PC-9 (cell line): Measurements from ENCODE around the gene SCP2. TPM values are rescaled to one million over a fixed set of nuclear protein-coding genes. Genes with fewer than 3 reads are reported as not detected.

ENCODE experiments used
- BruUV-seq: library from RNA; stranded (reverse); fragments of 400-500 nt; replicated peaks from 2 replicates; lab custom pipeline; 2021; lab: Mats Ljungman, UMichigan
- CTCF ChIA-PET: fragments of 300-600 bp; sonication (Branson Sonifier 250); formaldehyde crosslinking; loops from one replicate; lab custom pipeline; 2022; ENCODE audit warnings: antibody characterized with exemption; lab: Charles Lee
- POLR2A ChIA-PET: fragments of 300-600 bp; sonication (Branson Sonifier 250); formaldehyde crosslinking; loops from one replicate; lab custom pipeline; 2022; ENCODE audit warnings: antibody characterized with exemption; ENCODE audit not compliant: unreplicated experiment; lab: Charles Lee
- DNase-seq, 2 experiments: peaks; one replicate each; pipeline versions ENCODE4 v3.0.0 to v3.0.0-alpha.2; 2015 to 2022; ENCODE audit warnings: mixed read lengths in 1 of 2
- H2AFZ ChIP-seq: fragments of 200-600 bp; sonication (generic); 2 replicates; pipeline ENCODE4 v1.8.1; 2017; ENCODE audit warnings: antibody characterized with exemption
- H3F3A ChIP-seq: fragments of 200-600 bp; sonication (generic); 2 replicates; pipeline ENCODE4 v1.8.1; 2017; ENCODE audit warnings: antibody characterized with exemption, mild to moderate bottlenecking, low read depth; ENCODE audit not compliant: insufficient read depth
- H3K27ac ChIP-seq: fragments of 200-600 bp; sonication (generic); 2 replicates; pipeline ENCODE4 v1.6.1; 2016; ENCODE audit warnings: mixed run types
- H3K27me3 ChIP-seq: fragments of 200-600 bp; sonication (generic); 2 replicates; pipeline ENCODE4 v1.6.1; 2016; ENCODE audit warnings: low read depth, mixed run types; ENCODE audit not compliant: insufficient read depth
- H3K36me3 ChIP-seq: fragments of 200-600 bp; sonication (generic); 2 replicates; pipeline ENCODE4 v1.6.1; 2016; ENCODE audit warnings: low read depth, mixed run types
- H3K4me1 ChIP-seq: fragments of 200-600 bp; sonication (generic); replicated peaks from 2 replicates; pipeline ENCODE4 v1.6.1; 2016; ENCODE audit warnings: mixed run types; ENCODE audit not compliant: insufficient read depth
- H3K4me2 ChIP-seq: fragments of 200-600 bp; sonication (generic); 2 replicates; pipeline ENCODE4 v1.6.1; 2017; ENCODE audit warnings: mixed run types
- H3K4me3 ChIP-seq: fragments of 200-600 bp; sonication (generic); 2 replicates; pipeline ENCODE4 v1.6.1; 2016; ENCODE audit warnings: mixed run types
- H3K79me2 ChIP-seq: fragments of 200-600 bp; sonication (generic); 2 replicates; pipeline ENCODE4 v1.6.1; 2017; ENCODE audit warnings: low read depth, mixed run types
- H3K9me2 ChIP-seq: fragments of 200-600 bp; sonication (generic); 2 replicates; pipeline ENCODE4 v1.8.1; 2017; ENCODE audit warnings: mild to moderate bottlenecking; ENCODE audit not compliant: insufficient read depth
- H3K9me3 ChIP-seq: fragments of 200-600 bp; sonication (generic); 2 replicates; pipeline ENCODE4 v1.8.1; 2016; ENCODE audit warnings: low read depth; ENCODE audit not compliant: insufficient read depth
- H4K20me1 ChIP-seq: fragments of 200-600 bp; sonication (generic); 2 replicates; pipeline ENCODE4 v1.8.1; 2017; ENCODE audit not compliant: insufficient read depth
- EZH2 ChIP-seq: fragments of 200-600 bp; sonication (generic); IDR thresholded peaks from 2 replicates; pipeline ENCODE4 v1.8.0; 2017; ENCODE audit warnings: antibody characterized with exemption, low read depth
- intact Hi-C: fragments of 100-400 bp; cut with micrococcal nuclease; formaldehyde crosslinking; loops from one replicate; pipeline ENCODE4 v1.10.0; 2022; ENCODE audit not compliant: unreplicated experiment
- total RNA-seq: library from RNA; stranded (reverse); gene quantifications from 2 replicates; pipeline ENCODE4 v1.2.3, GENCODE V29; 2021
- TF ChIP-seq, protein P1 (sequence below): fragments of 200-600 bp; sonication (generic); conservative IDR thresholded peaks from 2 replicates; pipeline ENCODE4 v1.6.1; 2017; ENCODE audit warnings: mixed run types, antibody characterized with exemption, mild to moderate bottlenecking, moderate library complexity

Gene SCP2
- total RNA-seq, 1 experiment from 2014 or later = 87.8 TPM

DNA sequence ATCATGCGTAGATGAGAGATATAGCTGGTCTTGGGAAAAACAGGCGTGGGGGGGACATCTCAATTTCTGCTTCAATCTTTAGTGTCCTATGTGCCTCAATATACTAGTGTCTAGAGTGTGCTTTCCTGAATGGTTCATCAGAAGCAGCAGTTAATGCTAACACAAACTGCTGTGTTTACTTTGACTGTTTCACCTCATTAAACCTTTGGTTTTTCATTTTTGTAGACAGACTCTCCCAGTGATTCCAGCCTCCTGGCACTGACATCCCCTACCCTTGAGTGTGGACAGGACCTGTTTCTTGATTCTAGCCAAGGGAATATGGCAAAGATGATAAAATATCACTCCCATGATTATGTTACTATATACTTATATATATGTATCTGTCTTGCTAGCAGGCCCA lies 46.9 kb upstream of the SCP2 start:
- H3K36me3 ChIP-seq = 0 out of 2 replicates have a peak, but pooled peaks cover 3% of the 10 kb centered on the region
- intact Hi-C loops = no loop called here
- no peak overlapping the region for H3K4me3 ChIP-seq
- no peak for DNase-seq
- no peak overlapping the region for H3K4me2 ChIP-seq
- no peaks in the 10 kb centered on the region for H3K4me1 ChIP-seq
- TF ChIP-seq, protein P1, sequence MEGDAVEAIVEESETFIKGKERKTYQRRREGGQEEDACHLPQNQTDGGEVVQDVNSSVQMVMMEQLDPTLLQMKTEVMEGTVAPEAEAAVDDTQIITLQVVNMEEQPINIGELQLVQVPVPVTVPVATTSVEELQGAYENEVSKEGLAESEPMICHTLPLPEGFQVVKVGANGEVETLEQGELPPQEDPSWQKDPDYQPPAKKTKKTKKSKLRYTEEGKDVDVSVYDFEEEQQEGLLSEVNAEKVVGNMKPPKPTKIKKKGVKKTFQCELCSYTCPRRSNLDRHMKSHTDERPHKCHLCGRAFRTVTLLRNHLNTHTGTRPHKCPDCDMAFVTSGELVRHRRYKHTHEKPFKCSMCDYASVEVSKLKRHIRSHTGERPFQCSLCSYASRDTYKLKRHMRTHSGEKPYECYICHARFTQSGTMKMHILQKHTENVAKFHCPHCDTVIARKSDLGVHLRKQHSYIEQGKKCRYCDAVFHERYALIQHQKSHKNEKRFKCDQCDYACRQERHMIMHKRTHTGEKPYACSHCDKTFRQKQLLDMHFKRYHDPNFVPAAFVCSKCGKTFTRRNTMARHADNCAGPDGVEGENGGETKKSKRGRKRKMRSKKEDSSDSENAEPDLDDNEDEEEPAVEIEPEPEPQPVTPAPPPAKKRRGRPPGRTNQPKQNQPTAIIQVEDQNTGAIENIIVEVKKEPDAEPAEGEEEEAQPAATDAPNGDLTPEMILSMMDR = no peak
- TF ChIP-seq EZH2 = no peak
- no peaks in the 10 kb centered on the region for H3F3A ChIP-seq
- ChIA-PET CTCF (no interaction called here), POLR2A (interaction anchor here (0.7 kb wide), 2 partner anchors 339 to 969 kb away, joined by 3 to 4 read pairs; no protein-coding TSS in a partner anchor)
- H3K27me3 ChIP-seq = no peaks in the 10 kb centered on the region
- no peaks in the 10 kb centered on the region for H3K79me2 ChIP-seq
- no TSS peak for BruUV-seq
- no peaks in the 10 kb centered on the region for H4K20me1 ChIP-seq
- no peak overlapping the region for H3K27ac ChIP-seq
- H2AFZ ChIP-seq = no peak overlapping the region
- no peaks in the 10 kb centered on the region for H3K9me2 ChIP-seq
- H3K9me3 ChIP-seq = no peaks in the 10 kb centered on the region

DNA sequence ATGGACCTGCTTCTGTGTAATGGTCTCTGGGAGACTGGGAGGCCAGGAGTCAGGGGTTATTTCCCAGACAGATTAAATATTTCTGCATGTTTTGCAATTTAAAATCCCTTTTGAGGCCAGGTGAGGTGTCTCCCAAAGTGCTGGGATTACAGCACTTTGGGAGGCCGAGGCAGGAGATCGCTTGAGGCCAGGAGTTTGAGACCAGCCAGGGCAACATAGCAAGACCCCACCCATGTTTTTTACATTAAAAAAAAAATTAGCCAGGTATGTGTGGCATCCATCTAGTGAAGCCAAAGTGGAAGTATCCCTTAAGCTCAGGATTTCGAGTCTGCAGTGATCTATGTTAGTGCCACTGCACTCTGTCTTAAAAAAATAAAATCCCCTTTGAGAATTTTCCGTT lies 39.6 kb upstream of the SCP2 start:
- Histone ChIP-seq H3K27ac (no peak overlapping the region), H3K9me3 (no peaks in the 10 kb centered on the region), H3K79me2 (no peaks in the 10 kb centered on the region), H3K4me2 (no peak overlapping the region), H3K9me2 (no peaks in the 10 kb centered on the region), H3K36me3 (peaks cover under 1% of the 10 kb centered on the region; the same call in 1 of the 2 replicates), H3K27me3 (no peaks in the 10 kb centered on the region), H3K4me3 (no peak overlapping the region), H2AFZ (no peak overlapping the region), H4K20me1 (no peaks in the 10 kb centered on the region), H3F3A (no peaks in the 10 kb centered on the region), H3K4me1 (no peaks in the 10 kb centered on the region)
- DNase-seq = no peak
- no peak for TF ChIP-seq EZH2
- TF ChIP-seq, protein P1 = no peak
- no TSS peak for BruUV-seq
- intact Hi-C loops = no loop called here
- ChIA-PET POLR2A (no interaction called here), CTCF (no interaction called here)

DNA sequence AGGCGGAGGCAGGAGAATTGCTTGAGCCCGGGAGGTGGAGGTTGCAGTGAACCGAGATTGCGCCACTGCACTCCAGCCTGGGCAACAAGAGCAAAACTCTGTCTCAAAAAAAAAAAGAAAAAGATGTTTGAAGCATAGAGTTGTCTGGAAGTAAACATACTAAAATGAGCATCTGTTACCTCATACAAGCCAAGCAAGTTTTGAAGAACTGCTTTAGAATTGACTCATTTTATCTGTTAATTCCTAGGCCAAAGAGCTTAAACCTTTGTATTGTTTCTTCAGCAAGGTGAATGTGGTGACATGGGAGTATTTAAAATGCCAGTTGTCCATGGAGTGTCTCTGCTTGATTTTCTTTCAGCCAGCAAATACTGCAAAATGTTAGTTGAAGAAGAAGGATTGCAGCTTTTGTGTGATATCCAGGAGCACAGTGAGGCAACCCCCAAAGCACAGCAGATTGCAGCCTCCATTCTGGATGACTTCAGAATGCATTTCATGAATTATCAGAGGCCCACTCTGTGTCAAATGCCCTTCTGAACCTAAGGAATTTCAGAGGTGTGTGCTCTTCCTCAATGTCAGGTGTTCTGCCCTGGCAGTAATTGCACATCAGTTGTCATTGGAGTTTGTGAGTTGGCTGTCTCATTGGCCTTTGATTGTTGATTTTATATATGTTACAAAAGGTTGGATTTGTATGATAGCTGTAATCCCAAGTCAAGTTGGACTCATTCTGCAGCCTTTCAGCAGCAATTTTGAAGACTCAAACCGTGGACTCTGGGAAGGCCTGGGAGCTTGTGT lies 34.5 kb upstream of the SCP2 start:
- no peaks in the 10 kb centered on the region for H3F3A ChIP-seq
- no peaks in the 10 kb centered on the region for H3K27me3 ChIP-seq
- CTCF ChIA-PET = interaction anchor here (0.7 kb wide), 1 partner anchor 855 kb away, joined by 3 read pairs; no protein-coding TSS in a partner anchor
- H3K9me2 ChIP-seq = no peaks in the 10 kb centered on the region
- H3K27ac ChIP-seq = no peak overlapping the region
- POLR2A ChIA-PET = interaction anchor here (0.6 kb wide), 1 partner anchor 414 kb away, joined by 4 read pairs; no protein-coding TSS in a partner anchor
- BruUV-seq = no TSS peak
- DNase-seq = no peak
- H3K9me3 ChIP-seq = no peaks in the 10 kb centered on the region
- intact Hi-C loops = no loop called here
- H3K36me3 ChIP-seq = peaks cover 8% of the 10 kb centered on the region; the same call in 1 of the 2 replicates
- no peaks in the 10 kb centered on the region for H4K20me1 ChIP-seq
- H3K4me3 ChIP-seq = no peak overlapping the region
- no peak overlapping the region for H3K4me2 ChIP-seq
- TF ChIP-seq, protein P1 = no peak
- no peak for TF ChIP-seq EZH2
- H3K79me2 ChIP-seq = no peaks in the 10 kb centered on the region
- H2AFZ ChIP-seq = no peak overlapping the region
- H3K4me1 ChIP-seq = no peaks in the 10 kb centered on the region
